T-cell (primary cell): Measurements from ENCODE around the gene CACNA1I. TPM values are rescaled to one million over a fixed set of nuclear protein-coding genes. Genes with fewer than 3 reads are reported as not detected.

ENCODE experiments used
- ATAC-seq, 4 experiments: fragments of 200-7000 bp in 3 of 4; fragments of 150-1000 bp in 1 of 4; cut with Tn5 transposase; replicated peaks in 1 of 4; 1 replicate in 3 of 4; 2 replicates in 1 of 4; pipeline ENCODE4 v1.10.0; 2021; ENCODE audit warnings: moderate library complexity in 3 of 4, mild to moderate bottlenecking in 2 of 4, moderate number of reproducible peaks in 1 of 4
- CTCF ChIA-PET, 2 donors: fragments of 300-600 bp; sonication (Branson Sonifier 250); formaldehyde crosslinking; loops; one replicate each; lab custom pipeline; 2022; ENCODE audit warnings: antibody characterized with exemption in 2 of 2; lab: Charles Lee
- POLR2A ChIA-PET, 2 donors: fragments of 300-600 bp; sonication (Branson Sonifier 250); formaldehyde crosslinking; loops; one replicate each; lab custom pipeline; 2022; ENCODE audit warnings: antibody characterized with exemption in 2 of 2; lab: Charles Lee
- DNase-seq, 35 experiments: peaks; one replicate each; pipeline versions ENCODE4 v3.0.0 to v3.0.0-alpha.2; 2013 to 2023
- H3K27ac ChIP-seq: one replicate; pipeline ENCODE4 v1.5.1; 2013; ENCODE audit warnings: low read length
- H3K27me3 ChIP-seq, 2 experiments: replicated peaks in 1 of 2; 1 replicate in 1 of 2; 2 replicates in 1 of 2; pipeline versions ENCODE4 v1.6.1 to v1.7.0; 2013; ENCODE audit warnings: low read length in 1 of 2, mixed read lengths in 1 of 2; ENCODE audit not compliant: control insufficient read depth in 2 of 2, insufficient read depth in 2 of 2; ENCODE audit errors: extremely low read depth in 1 of 2
- H3K36me3 ChIP-seq, 2 donors: 1 replicate in 1 of 2; 2 replicates in 1 of 2; pipeline versions ENCODE4 v1.6.1 to v1.7.0; 2013; ENCODE audit warnings: low read length in 1 of 2; ENCODE audit not compliant: control insufficient read depth in 2 of 2, insufficient read depth in 1 of 2; ENCODE audit errors: extremely low read depth in 1 of 2
- H3K4me1 ChIP-seq, 2 experiments: 1 replicate in 1 of 2; 2 replicates in 1 of 2; pipeline versions ENCODE4 v1.6.1 to v1.7.0; 2013; ENCODE audit warnings: low read length in 2 of 2, mixed read lengths in 1 of 2; ENCODE audit not compliant: insufficient read depth in 2 of 2, control insufficient read depth in 1 of 2; ENCODE audit errors: extremely low read depth in 1 of 2
- H3K4me3 ChIP-seq, 2 donors: 1 replicate in 1 of 2; 2 replicates in 1 of 2; pipeline versions ENCODE4 v1.5.1 to v1.7.0; 2013; ENCODE audit warnings: mild to moderate bottlenecking in 2 of 2, low read length in 1 of 2, moderate library complexity in 1 of 2; ENCODE audit not compliant: control insufficient read depth in 1 of 2; ENCODE audit errors: extremely low read depth in 1 of 2
- H3K9me3 ChIP-seq: 2 replicates; pipeline ENCODE4 v1.7.0; 2013
- H3K27ac Mint-ChIP-seq, 2 donors: one replicate each; pipeline ENCODE4 v1.8.0; 2020 to 2021; ENCODE audit warnings: mild to moderate bottlenecking in 2 of 2, mixed read lengths in 2 of 2
- H3K27me3 Mint-ChIP-seq, 2 donors: one replicate each; pipeline ENCODE4 v1.8.0; 2021 to 2022; ENCODE audit warnings: mixed read lengths in 2 of 2
- H3K36me3 Mint-ChIP-seq: one replicate; pipeline ENCODE4 v1.8.0; 2021; ENCODE audit warnings: mixed read lengths
- H3K4me1 Mint-ChIP-seq, 3 donors: one replicate each; pipeline ENCODE4 v1.8.0; 2020 to 2022; ENCODE audit warnings: mixed read lengths in 3 of 3, mild to moderate bottlenecking in 1 of 3
- H3K4me3 Mint-ChIP-seq, 3 donors: one replicate each; pipeline ENCODE4 v1.8.0; 2020 to 2022; ENCODE audit warnings: mild to moderate bottlenecking in 3 of 3, mixed read lengths in 3 of 3, moderate library complexity in 3 of 3
- H3K9me3 Mint-ChIP-seq, 3 donors: one replicate each; pipeline ENCODE4 v1.8.0; 2020 to 2022; ENCODE audit warnings: mixed read lengths in 3 of 3
- WGBS: methylation state at CpG from one replicate; pipeline ENCODE4 v1.1.5; 2013; ENCODE audit warnings: missing lambda C conversion rate; ENCODE audit not compliant: insufficient coverage; 5-methylcytosine and 5-hydroxymethylcytosine counted together
- total RNA-seq, 35 experiments: library from RNA in 6 of 35; stranded (reverse) in 6 of 35; fragments of 120-200 nt in 1 of 35; gene quantifications; one replicate each; pipeline versions ENCODE4 v1.2.1 to v1.2.4 and lab custom pipeline; 2013 to 2026

CACNA1I gene
- total RNA-seq, 5 donors from 2014 or later (not counting 1 experiment from before 2014, with no cell fraction given), result 16.1 to 32.9 (median 28.8) TPM

GRCh38 chr22:39534092-39534506 is 36.5 kb upstream of the CACNA1I start:
- peaks cover 0 to 17% of the 10 kb centered on the region in 2 donors for H3K36me3 ChIP-seq
- Mint-ChIP-seq H3K4me3 (no peak overlapping the region), H3K4me1 (peaks cover 36 to 41% (median 38%) of the 10 kb centered on the region in 3 donors), H3K36me3 (peaks cover 14% of the 10 kb centered on the region), H3K27ac (peak overlapping the region; percentile 39 to 52), H3K9me3 (no peaks in the 10 kb centered on the region), H3K27me3 (no peaks in the 10 kb centered on the region)
- H3K4me3 ChIP-seq, result no peak overlapping the region
- peaks cover 0 to 2% of the 10 kb centered on the region in 2 experiments for H3K27me3 ChIP-seq
- ChIA-PET POLR2A (interaction anchor here (0.5 to 1.3 kb wide), 3 partner anchors 14 to 510 kb away, joined by 3 read pairs; partner anchors contain the start of gene ATF4 (in 1 of the 2)), CTCF (interaction anchor here (0.6 to 2.0 kb wide), 5 partner anchors 490 to 815 kb away, joined by 3 to 8 read pairs (median 3); no protein-coding TSS in a partner anchor)
- H3K27ac ChIP-seq, result no peak overlapping the region
- H3K9me3 ChIP-seq, result no peaks in the 10 kb centered on the region
- DNase-seq, result peak in 1 of 35 experiments; percentile 16
- peaks cover 16 to 49% of the 10 kb centered on the region in 2 experiments for H3K4me1 ChIP-seq
- no peak for ATAC-seq
- WGBS, result 89% methylated on average over 9 of the region's 12 CpGs

- Mint-ChIP-seq H3K9me3 (no peaks in the 10 kb centered on the region), H3K4me1 (peaks cover 29 to 35% (median 31%) of the 10 kb centered on the region in 3 donors), H3K36me3 (peaks cover 9% of the 10 kb centered on the region), H3K27ac (peak overlapping the region in 1 of 2 donors; percentile 52), H3K27me3 (no peaks in the 10 kb centered on the region), H3K4me3 (no peak overlapping the region)
- DNase-seq (peak; percentile 46 to 87 (median 71)), ATAC-seq (peak in 2 of 4 experiments; percentile 14 to 15)
- peaks cover 16 to 42% of the 10 kb centered on the region in 2 experiments for H3K4me1 ChIP-seq
- H3K27ac ChIP-seq, result no peak overlapping the region
- no peak overlapping the region for H3K4me3 ChIP-seq
- CTCF ChIA-PET, result interaction anchor here (0.6 to 2.0 kb wide), 8 partner anchors 489 to 814 kb away, joined by 3 to 13 read pairs (median 4); no protein-coding TSS in a partner anchor
- no peaks in the 10 kb centered on the region for H3K9me3 ChIP-seq
- POLR2A ChIA-PET, result interaction anchor here in 1 of 2 donors (0.5 to 1.3 kb wide), 2 partner anchors 15 to 22 kb away, joined by 3 to 5 read pairs; partner anchors contain the start of gene ATF4
- H3K36me3 ChIP-seq, result peaks cover 0 to 11% of the 10 kb centered on the region in 2 donors
- 17% methylated on average over 33 of the region's 41 CpGs for WGBS
- H3K27me3 ChIP-seq, result peaks cover 0 to 2% of the 10 kb centered on the region in 2 experiments
Measured at GRCh38 chr22:39534591-39535356, 35.8 kb upstream of the CACNA1I start.

- 55% methylated on average over 13 of the region's 13 CpGs for WGBS
- peaks cover 0 to 6% of the 10 kb centered on the region in 2 donors for H3K36me3 ChIP-seq
- no peak overlapping the region for H3K4me3 Mint-ChIP-seq
Measured at GRCh38 chr22:39535357-39535725, 35.2 kb upstream of the CACNA1I start.

GRCh38 chr22:39535831-39536449 is 34.6 kb upstream of the CACNA1I start:
- no peak overlapping the region for H3K27ac Mint-ChIP-seq
- DNase-seq (no peak), ATAC-seq (no peak)
- no peaks in the 10 kb centered on the region for H3K27me3 Mint-ChIP-seq
- Histone ChIP-seq H3K9me3 (no peaks in the 10 kb centered on the region), H3K27me3 (peaks cover 0 to 7% of the 10 kb centered on the region in 2 experiments), H3K27ac (no peak overlapping the region), H3K36me3 (peaks cover 0 to 5% of the 10 kb centered on the region in 2 donors), H3K4me1 (peaks cover 12 to 30% of the 10 kb centered on the region in 2 experiments), H3K4me3 (no peak overlapping the region)
- ChIA-PET CTCF (interaction anchor here (0.9 to 2.0 kb wide), 4 partner anchors 487 to 508 kb away, joined by 3 to 6 read pairs (median 4); no protein-coding TSS in a partner anchor), POLR2A (no interaction called here)
- H3K36me3 Mint-ChIP-seq, result peaks cover 4% of the 10 kb centered on the region
- H3K4me3 Mint-ChIP-seq, result no peak overlapping the region
- 88% methylated on average over 7 of the region's 15 CpGs for WGBS
- peaks cover 17 to 23% (median 20%) of the 10 kb centered on the region in 3 donors for H3K4me1 Mint-ChIP-seq
- H3K9me3 Mint-ChIP-seq, result no peaks in the 10 kb centered on the region

More at GRCh38 chr22:39535357-39535725, 35.2 kb upstream of the CACNA1I start:
- POLR2A ChIA-PET, result no interaction called here
- Histone ChIP-seq H3K9me3 (no peaks in the 10 kb centered on the region), H3K27me3 (peaks cover 0 to 7% of the 10 kb centered on the region in 2 experiments), H3K4me3 (no peak overlapping the region), H3K27ac (no peak overlapping the region), H3K4me1 (peaks cover 14 to 36% of the 10 kb centered on the region in 2 experiments)
- H3K27ac Mint-ChIP-seq, result no peak overlapping the region
- peaks cover 23 to 29% (median 25%) of the 10 kb centered on the region in 3 donors for H3K4me1 Mint-ChIP-seq
- ATAC-seq, result no peak
- no peaks in the 10 kb centered on the region for H3K9me3 Mint-ChIP-seq
- no peak for DNase-seq
- H3K27me3 Mint-ChIP-seq, result no peaks in the 10 kb centered on the region
- CTCF ChIA-PET, result interaction anchor here (0.9 to 2.0 kb wide), 6 partner anchors 488 to 509 kb away, joined by 3 to 8 read pairs (median 4); no protein-coding TSS in a partner anchor
- H3K36me3 Mint-ChIP-seq, result peaks cover 4% of the 10 kb centered on the region

- H3K4me3 Mint-ChIP-seq, result no peak overlapping the region
- peaks cover 4% of the 10 kb centered on the region for H3K36me3 Mint-ChIP-seq
- 81% methylated on average over 8 of the region's 8 CpGs for WGBS
- Histone ChIP-seq H3K36me3 (no peaks in the 10 kb centered on the region), H3K27me3 (peaks cover 0 to 7% of the 10 kb centered on the region in 2 experiments), H3K4me1 (peaks cover 4 to 23% of the 10 kb centered on the region in 2 experiments), H3K9me3 (no peaks in the 10 kb centered on the region), H3K4me3 (no peak overlapping the region), H3K27ac (no peak overlapping the region)
- DNase-seq (no peak), ATAC-seq (no peak)
- POLR2A ChIA-PET, result interaction anchor here (0.6 kb wide), 2 partner anchors 503 to 606 kb away, joined by 4 to 10 read pairs; no protein-coding TSS in a partner anchor
- no peaks in the 10 kb centered on the region for H3K9me3 Mint-ChIP-seq
- CTCF ChIA-PET, result interaction anchor here (0.6 to 0.7 kb wide), 3 partner anchors 39 to 1161 kb away, joined by 4 to 6 read pairs (median 5); no protein-coding TSS in a partner anchor
- H3K27me3 Mint-ChIP-seq, result no peaks in the 10 kb centered on the region
- H3K4me1 Mint-ChIP-seq, result peaks cover 10 to 15% (median 12%) of the 10 kb centered on the region in 3 donors
- H3K27ac Mint-ChIP-seq, result no peak overlapping the region
Measured at GRCh38 chr22:39536711-39537110, 33.8 kb upstream of the CACNA1I start.
